HL-60 (cell line): ENCODE measurements around the gene PRSS50.

Experiments
- GABPA ChIP-seq: IDR thresholded peaks from 2 replicates; pipeline ENCODE4 v1.6.1; 2012; ENCODE audit warnings: low read depth
- POLR2AphosphoS5 ChIP-seq: IDR thresholded peaks from 2 replicates; pipeline ENCODE4 v1.6.1; 2012; ENCODE audit warnings: low read depth
- SPI1 ChIP-seq: IDR thresholded peaks from 2 replicates; pipeline ENCODE4 v1.6.1; 2012; ENCODE audit warnings: low read depth, mild to moderate bottlenecking, borderline replicate concordance
- TF ChIP-seq, protein P1 (sequence below): IDR thresholded peaks from one replicate; pipeline ENCODE4 v1.5.1; 2011; ENCODE audit warnings: low read length, control low read depth, inconsistent platforms; ENCODE audit not compliant: insufficient read depth

DNA sequence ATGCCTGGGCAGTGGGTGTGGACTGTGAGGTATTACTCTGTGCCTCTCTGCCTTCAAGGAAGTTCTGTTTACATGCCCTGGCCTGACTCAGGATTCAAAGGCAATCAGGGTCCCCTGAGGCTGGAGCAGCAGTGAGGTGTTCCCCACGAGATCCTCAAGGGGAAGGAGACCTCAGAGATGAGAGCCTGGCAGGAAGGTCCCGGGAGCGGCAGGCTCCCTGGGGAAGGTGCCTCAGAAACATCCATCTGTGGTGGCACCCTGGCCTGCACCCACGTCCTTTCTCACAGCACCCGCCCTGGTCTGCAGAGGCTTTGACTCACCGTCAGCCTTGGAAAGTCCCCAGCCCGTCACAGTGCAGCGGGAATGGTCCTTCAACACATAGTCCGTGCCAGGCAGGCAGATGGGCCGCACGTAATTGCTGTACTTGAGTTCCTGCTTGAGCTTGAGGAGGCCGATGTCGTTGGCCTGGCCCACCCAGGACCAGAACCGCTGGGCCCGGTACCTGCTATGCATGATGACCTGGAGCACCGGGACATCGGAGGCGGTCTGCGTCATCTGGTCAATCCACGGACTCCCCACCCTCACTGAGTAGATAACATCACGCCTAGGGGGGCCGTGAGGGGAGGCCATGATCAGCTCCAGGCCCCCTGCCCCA lies 3.6 kb downstream of the PRSS50 start:
- TF ChIP-seq, protein P1, sequence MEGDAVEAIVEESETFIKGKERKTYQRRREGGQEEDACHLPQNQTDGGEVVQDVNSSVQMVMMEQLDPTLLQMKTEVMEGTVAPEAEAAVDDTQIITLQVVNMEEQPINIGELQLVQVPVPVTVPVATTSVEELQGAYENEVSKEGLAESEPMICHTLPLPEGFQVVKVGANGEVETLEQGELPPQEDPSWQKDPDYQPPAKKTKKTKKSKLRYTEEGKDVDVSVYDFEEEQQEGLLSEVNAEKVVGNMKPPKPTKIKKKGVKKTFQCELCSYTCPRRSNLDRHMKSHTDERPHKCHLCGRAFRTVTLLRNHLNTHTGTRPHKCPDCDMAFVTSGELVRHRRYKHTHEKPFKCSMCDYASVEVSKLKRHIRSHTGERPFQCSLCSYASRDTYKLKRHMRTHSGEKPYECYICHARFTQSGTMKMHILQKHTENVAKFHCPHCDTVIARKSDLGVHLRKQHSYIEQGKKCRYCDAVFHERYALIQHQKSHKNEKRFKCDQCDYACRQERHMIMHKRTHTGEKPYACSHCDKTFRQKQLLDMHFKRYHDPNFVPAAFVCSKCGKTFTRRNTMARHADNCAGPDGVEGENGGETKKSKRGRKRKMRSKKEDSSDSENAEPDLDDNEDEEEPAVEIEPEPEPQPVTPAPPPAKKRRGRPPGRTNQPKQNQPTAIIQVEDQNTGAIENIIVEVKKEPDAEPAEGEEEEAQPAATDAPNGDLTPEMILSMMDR = no peak
- TF ChIP-seq POLR2AphosphoS5 (no peak), GABPA (no peak), SPI1 (no peak)
